Measurements from ENCODE around the gene CD2AP. TPM values are rescaled to one million over a fixed set of nuclear protein-coding genes. Genes with fewer than 3 reads are reported as not detected.
"Not testable (repeated sequence)": the region's sequence is repeated elsewhere in the genome, so short reads cannot be mapped to it uniquely, and the experiment has no call there.

Gene CD2AP
- total RNA-seq, 1 experiment from 2014 or later: 29.7 TPM

DNA sequence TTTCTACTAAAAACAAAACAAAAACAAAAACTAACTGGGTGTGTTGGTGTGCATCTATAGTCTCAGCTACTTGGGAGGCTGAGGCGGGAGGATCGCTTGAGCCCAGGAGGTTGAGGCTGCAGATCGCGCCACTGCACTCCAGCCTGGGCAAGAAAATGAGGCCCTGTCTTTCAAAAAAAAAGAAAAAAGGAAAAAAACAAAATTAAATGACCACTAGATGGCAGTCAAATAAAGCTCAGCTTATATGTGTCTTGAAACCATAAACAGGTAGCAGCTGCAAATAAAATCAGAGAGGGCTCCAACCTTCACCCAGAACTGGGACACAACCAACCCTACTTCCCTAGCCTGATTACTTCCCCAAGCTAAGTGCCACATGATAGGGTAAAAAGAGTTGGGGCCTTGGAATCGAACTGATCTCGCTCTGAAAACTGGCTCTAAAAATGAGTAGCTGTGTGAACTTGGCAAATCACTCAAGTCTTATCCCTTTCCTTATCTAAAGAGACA lies 153.7 kb downstream of the CD2AP start:
- peak; percentile 43 for DNase-seq (ENCODE audit: extremely low read depth, low read depth)

DNA sequence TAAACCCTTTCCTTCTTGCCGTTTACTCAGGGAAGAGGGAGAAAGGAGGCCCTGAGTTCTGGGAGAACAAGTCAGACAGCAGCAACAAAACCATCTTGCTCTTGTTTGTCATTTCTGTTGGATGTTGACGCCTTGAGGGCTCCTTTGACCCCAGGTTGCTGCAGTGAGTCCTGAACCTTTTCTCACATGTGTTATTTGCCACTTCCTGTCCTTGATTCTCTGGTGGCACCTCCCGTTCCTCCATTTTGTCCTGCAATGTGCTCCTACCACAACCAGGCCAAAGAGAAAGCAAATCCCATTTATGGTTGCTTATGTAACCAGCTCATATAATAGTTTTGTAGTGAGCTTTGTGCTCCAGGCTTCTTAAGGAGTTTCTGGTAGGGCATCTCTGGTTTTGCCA lies 154.2 kb downstream of the CD2AP start:
- no peak for DNase-seq (ENCODE audit: extremely low read depth, low read depth)

DNA sequence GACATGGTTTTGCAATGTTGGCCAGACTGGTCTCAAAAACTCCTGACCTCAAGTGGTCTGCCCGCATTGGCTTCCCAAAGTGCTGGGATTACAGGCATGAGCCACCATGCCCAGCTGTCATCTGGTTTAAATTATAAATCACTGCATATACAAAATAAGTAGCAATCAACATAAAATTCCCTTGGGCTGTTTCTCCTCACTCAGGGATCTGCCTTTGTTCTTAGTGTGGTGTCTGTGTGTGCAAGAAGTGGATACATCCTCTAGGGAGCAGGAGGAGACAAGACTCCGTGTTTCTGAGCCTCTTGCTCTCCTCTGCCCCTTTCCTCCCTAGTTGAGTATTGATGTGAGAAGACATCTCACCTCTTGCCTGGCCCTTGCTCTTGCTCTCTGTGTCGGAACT lies 155.6 kb downstream of the CD2AP start:
- no peak for DNase-seq (ENCODE audit: extremely low read depth, low read depth)

DNA sequence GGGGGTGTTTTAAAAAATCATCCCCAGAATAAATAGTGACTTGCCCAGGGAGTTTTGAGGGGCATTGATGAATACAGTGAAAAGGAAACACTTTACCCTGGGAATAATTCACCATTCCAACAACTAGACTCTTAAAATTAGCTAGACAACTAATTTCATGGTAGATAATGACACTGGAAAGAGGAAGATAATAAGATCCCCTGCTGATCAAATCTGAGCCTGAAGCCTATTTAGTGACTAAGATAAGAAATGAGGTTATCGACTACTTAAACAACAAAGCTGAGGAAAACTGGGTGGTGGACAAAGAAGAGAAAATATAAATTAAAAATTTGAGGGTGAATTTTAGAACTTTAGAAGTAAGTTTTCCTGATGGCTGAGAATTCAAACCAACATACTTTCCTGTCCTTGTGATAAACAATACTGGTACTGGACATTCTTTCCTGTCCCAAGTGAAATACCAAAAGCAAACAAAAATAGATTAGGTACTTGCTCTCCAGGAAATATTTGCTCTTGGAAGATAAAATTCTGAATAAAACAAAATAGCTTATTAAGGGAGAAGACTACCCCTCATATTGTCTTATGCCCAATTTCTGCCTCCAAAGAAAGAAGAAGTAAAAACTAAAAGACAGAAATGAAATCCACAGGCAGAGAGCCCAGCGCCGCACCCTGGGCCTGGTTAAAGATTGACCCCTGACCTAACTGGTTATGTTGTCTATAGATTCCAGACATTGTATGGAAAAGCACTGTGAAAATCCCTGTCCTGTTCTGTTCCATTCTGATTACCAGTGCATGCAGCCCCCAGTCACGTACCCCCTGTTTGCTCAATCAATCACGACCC lies 156.8 kb downstream of the CD2AP start:
- no peak for DNase-seq (ENCODE audit: extremely low read depth, low read depth)

GRCh38 chr6:47646689-47647088 lies 169.1 kb downstream of the CD2AP start:
- DNase-seq (ENCODE audit: extremely low read depth, low read depth): no peak

DNA sequence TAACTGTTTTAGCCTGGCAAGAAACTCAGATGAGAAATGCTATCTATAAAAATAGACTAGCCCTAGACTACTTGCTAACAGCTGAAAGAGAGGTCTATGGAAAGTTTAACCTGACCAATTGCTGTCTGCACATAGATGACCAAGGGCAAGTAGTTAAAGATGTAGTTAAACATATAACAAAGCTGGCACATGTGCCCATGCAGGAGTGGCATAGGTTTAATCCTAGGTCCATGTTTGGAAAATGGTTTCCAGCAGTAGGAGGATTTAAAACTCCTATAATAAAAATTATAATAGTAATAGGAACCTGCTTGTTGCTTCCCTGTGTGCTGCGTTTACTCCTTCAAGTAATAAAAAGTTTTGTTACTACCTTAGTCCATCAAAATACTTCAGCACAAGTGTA lies 169.6 kb downstream of the CD2AP start:
- DNase-seq (ENCODE audit: extremely low read depth, low read depth): no peak

DNA sequence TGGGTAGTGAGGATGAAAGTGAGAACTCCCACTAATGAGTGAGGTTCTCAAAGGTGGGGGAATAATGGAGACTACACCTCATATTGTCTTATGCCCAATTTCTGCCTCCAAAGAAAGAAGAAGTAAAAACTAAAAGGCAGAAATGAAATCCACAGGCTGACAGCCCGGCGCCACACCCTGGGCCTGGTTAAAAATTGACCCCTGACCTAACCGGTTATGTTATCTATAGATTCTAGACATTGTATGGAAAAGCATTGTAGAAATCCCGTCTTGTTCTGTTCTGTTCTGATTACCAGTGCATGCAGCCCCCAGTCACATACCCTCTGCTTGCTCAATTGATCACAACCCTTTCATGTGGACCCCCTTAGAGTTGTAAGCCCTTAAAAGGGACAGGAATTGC lies 170.0 kb downstream of the CD2AP start:
- DNase-seq (ENCODE audit: extremely low read depth, low read depth): not testable (repeated sequence)

GRCh38 chr6:47648031-47648430 lies 170.4 kb downstream of the CD2AP start:
- DNase-seq (ENCODE audit: extremely low read depth, low read depth): no peak

DNA sequence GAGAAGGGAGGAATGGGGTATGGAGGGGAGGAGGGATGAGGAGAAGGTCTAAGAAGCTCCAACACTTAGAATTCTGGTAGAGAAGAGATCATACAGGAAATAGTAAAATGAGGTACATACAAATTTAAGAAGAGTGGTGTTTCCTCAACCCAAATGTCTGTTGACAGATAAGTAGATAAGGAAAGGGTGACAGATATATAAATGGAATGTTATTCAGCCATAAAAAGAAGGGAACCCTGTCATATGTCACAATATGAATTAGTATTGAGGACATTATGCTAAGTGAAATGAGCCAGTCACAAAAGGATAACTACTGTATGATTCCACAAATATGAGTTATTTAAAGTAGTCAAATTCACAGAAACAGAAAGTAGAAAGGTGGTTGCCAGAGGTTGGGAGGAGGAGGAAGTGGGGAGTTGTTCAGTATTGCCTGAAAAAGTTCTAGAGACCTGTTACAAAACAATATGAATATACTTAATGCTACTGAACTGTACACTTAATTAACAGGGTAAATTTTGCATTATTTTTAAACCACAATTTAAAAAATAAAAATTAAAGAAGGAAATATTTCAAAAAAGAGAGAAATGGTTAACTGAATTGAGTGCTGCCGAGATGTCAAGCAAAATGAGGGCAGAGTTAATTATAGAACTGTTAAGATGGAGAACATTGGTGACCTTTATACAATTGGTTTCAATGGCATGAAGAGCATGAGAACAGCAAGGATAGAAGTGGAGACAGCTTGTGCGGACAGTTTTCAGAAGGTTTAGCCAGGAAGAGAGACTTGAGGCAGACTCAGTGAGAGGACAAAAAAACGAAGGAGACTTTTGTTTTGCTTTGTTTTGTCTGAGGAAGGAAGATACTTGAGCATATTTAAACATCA lies 173.2 kb downstream of the CD2AP start:
- no peak for DNase-seq (ENCODE audit: extremely low read depth, low read depth)

GRCh38 chr6:47651505-47651944 lies 173.9 kb downstream of the CD2AP start:
- no peak for DNase-seq (ENCODE audit: extremely low read depth, low read depth)

DNA sequence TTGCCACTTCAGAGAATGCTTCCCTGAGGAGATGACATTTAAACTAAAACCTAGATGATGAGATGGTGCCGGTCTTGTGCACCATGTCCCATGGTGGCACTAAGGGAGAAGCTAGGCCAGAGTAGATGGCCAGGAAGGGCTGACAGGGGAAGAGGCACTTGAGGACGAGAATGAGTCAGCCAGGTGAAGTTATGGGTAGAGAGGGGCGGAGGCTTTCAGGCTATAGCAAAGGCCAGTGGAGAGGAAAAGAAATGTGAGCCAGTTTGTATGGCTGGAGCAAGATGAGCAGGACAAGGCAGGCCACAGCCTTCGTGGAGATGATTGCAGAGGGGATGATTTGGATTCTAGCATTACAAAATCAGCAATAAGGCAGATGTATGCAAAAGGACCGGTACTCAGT lies 176.1 kb downstream of the CD2AP start:
- DNase-seq (ENCODE audit: extremely low read depth, low read depth): no peak

DNA sequence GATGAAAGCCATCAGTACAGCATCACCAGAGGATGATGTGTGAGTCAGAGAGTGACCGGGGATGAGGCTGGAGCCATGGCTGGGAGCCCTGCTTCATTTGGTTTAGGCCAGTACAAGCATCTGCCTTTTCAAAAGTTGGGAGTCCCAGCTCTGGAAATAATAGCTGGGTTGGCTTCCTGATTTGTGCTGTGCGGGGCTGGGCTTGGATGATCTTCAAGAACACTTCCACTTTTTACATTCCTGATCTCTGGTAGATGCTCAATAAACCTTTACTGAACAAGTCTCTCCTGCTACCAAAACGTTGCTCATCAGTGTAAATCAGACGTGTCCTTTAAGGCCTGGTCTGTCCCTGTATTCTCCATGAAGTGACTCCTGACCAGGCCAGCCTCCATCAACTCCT lies 176.7 kb downstream of the CD2AP start:
- DNase-seq (ENCODE audit: extremely low read depth, low read depth): no peak

DNA sequence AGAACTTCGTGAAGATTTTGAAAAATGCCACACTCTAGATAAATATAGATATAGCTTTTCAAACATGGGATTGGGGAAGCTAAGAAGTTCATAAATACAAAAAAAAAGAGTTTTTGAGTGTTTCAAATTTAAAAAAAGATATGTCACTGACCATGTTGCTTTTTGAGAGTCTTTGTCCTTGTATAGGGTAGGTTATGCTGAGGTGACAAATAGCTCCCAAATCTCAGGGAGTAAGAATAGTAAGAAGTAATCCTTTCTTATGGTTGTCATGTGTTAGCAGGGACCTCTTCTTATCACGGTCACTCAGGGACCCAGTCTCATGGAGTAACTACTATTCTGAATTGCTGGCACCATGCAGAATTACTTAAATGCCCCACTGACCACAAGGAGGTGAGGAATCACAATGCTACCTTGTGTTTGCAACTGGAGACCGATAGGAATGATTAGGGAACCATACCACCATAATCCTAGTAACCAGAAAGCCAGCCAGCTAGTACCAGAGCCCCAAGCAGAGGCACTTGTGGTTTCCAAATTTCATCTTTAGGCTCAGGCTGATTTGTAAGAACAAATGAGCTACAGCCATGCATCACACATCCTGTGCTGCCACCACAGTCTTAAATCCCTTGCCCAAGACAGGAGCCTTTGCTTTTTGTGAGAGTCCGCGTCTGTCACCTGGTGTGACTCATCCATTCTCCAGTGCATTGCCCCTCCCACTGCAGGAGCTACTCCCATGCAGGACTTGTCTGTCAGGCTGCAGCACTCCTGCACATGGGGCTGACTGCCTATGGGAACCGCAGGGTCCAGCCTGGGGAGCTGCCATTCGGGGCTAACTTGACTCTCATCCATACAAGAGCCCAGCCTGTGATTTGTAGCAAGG lies 178.4 kb downstream of the CD2AP start:
- no peak for DNase-seq (ENCODE audit: extremely low read depth, low read depth)

DNA sequence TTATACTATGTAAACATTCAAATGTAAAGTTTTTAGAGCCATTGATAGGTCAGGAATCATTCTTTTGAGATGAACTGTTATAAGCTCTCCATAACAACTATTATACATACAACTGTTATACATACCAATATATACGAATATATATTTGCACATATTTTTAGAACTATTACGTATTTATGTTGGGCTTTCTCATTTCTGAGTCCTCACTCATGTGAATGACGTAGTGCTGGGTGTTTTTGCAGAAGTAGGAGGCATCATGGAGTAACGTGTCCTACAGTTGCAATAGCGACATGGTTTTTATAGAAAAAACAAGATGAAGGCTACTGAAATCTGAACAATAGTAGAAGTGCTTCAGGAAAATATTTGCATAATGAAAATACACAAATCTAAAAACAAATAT lies 184.4 kb downstream of the CD2AP start:
- DNase-seq (ENCODE audit: extremely low read depth, low read depth): no peak

GRCh38 chr6:47663462-47664216 lies 186.1 kb downstream of the CD2AP start:
- DNase-seq (ENCODE audit: extremely low read depth, low read depth): no peak

DNA sequence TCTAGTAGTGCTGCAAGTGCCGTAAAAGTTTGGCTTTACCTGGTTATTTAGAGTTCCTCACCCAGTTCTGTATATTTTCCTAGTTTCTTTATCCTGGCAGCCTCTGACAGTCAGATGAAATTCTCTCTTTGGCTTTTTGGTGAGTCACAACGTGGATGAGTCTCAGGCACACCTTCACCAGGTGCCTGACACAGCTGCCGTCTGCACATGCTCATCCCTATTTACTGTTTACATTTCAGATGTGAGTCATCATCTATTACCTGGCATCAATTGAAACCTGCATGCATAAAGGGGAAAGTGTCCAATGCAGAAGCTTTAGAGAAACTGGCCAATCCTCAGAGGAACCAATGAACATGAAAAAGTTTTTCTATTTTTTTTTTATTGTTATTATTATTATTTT lies 187.5 kb downstream of the CD2AP start:
- DNase-seq (ENCODE audit: extremely low read depth, low read depth): no peak

DNA sequence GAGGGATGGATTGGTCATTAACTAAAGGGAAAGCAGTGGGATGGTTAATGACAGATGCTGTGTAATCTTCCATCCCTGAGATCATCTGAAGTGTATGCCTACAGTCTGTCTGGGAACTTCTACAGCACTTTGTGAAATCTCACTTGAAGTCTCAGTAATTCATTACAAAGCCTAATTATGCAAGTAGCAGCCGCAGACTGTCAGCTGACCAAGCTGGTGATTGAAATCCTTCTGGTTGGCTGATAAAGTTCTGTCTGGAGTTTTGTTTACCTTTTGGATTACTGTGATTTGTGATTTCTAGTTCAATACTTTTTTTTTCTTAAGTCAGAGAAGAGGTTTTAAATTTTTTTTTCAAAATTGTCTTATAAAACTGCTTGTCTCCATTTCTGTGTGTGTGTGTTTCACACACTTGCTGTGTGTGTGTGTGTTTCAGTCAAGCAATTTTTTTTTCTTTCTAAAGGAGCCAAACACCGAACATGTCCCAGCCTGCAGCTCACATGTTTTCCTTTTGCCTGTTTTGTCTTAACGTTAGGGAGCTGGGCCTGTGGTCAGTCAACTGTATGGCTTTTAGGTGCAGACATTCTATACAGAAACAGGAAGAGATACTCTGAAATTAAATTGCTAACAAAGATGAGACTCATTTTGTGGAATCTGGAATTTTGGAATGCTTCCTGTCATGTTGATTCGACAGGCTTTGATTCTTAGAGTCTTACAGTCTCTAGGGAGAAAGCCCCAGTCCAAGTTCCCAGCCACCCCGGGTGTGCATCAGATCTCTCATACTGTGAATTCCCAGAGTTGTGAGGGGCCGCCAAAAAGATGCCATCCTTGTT lies 192.3 kb downstream of the CD2AP start:
- no peak for DNase-seq (ENCODE audit: extremely low read depth, low read depth)

DNA sequence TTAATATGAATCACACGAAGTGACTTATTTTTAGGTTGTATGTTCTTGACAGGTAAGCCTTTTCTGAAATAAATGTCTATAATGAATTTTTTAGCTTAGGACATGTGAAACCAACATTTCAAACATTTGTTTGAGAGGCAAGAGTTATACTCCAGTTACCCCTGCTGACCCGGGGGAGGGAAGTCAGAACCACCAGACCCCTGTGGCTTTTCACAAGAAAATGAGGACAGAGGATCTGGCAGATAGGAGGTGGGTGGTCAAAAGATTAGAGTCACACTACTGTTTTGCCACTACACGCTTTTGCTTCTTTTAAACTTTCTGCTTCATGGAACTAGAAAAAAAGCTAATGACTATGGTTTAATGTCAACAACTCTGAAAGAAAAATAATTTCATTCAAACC lies 193.3 kb downstream of the CD2AP start:
- DNase-seq (ENCODE audit: extremely low read depth, low read depth): no peak

DNA sequence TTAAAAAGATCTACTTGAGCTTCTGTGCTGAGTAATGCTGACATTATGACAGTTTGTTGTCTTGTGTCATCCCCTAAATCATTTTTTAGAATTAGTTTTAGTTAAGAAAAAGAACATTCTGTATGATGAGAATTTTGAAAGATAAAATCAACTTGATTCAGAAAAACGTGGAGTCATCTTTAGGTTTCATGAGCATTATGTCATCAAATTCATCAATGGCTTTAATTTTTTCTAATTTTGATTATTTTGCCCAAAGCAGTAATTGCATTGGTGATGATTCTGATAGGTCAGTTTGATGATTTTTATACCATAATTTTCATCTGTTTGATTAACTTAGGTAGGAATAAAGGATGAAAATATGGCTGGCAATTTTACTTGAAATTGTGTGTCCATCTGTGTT lies 194.2 kb downstream of the CD2AP start:
- no peak for DNase-seq (ENCODE audit: extremely low read depth, low read depth)
